ENCODE measurements around the gene FETUB. TPM values are rescaled to one million over a fixed set of nuclear protein-coding genes. Genes with fewer than 3 reads are reported as not detected.

Gene FETUB
- total RNA-seq, 4 donors from 2014 or later: not detected

- Histone ChIP-seq H3K4me1 (peaks cover 0 to 6% of the 10 kb centered on the region in 2 donors), H3K36me3 (no peaks in the 10 kb centered on the region), H3K27me3 (peaks cover 10 to 15% (median 14%) of the 10 kb centered on the region in 3 donors), H3K27ac (no peak overlapping the region), H3K4me3 (no peak overlapping the region), H3K9me3 (no peaks in the 10 kb centered on the region)
- intact Hi-C loops (cut with DNase I; ENCODE audit: low total_unique reads): loop anchor here (5.0 to 10.0 kb wide), 2 partner anchors 545 to 637 kb away; no protein-coding TSS in a partner anchor
- no peak for TF ChIP-seq POLR2A (IDR thresholded peaks at IDR 0.05)
- no peak for ATAC-seq
- DNase-seq: no peak
- in situ Hi-C loops (cut with MboI; ENCODE audit: low sequenced_read_pairs in 4 of 4): loop anchor here (5.0 to 25.0 kb wide), 3 partner anchors 195 to 543 kb away; no protein-coding TSS in a partner anchor
These were observed 20.4 kb upstream of the FETUB start for GRCh38 chr3:186619787-186620212.

- ATAC-seq (no peak), DNase-seq (no peak)
- H3K27ac ChIP-seq: no peak overlapping the region
- H3K9me3 ChIP-seq: no peaks in the 10 kb centered on the region
- no peak for TF ChIP-seq POLR2A (IDR thresholded peaks at IDR 0.05)
- TF ChIP-seq CTCF (IDR thresholded peaks at IDR 0.05 in 4 of 5, conservative IDR thresholded peaks at IDR 0.05 in 1 of 5): no peak
- H3K4me1 ChIP-seq: peaks cover 0 to 6% of the 10 kb centered on the region in 2 donors
- in situ Hi-C loops (cut with MboI; ENCODE audit: low sequenced_read_pairs in 4 of 4) (loop anchor here (25.0 kb wide), 1 partner anchor 542 kb away; no protein-coding TSS in a partner anchor), intact Hi-C loops (cut with DNase I; ENCODE audit: low total_unique reads) (no loop called here)
- H3K27me3 ChIP-seq: peaks cover 10 to 15% (median 14%) of the 10 kb centered on the region in 3 donors
- H3K36me3 ChIP-seq: no peaks in the 10 kb centered on the region
- no peak overlapping the region for H3K4me3 ChIP-seq
These were observed 19.7 kb upstream of the FETUB start for GRCh38 chr3:186620213-186621092.

GRCh38 chr3:186621894-186622650 lies 18.1 kb upstream of the FETUB start:
- Histone ChIP-seq H3K9me3 (no peaks in the 10 kb centered on the region), H3K27me3 (peaks cover 10 to 14% (median 14%) of the 10 kb centered on the region in 3 donors), H3K4me1 (peaks cover 0 to 3% of the 10 kb centered on the region in 2 donors), H3K36me3 (no peaks in the 10 kb centered on the region), H3K27ac (no peak overlapping the region), H3K4me3 (no peak overlapping the region)
- TF ChIP-seq CTCF (IDR thresholded peaks at IDR 0.05 in 4 of 5, conservative IDR thresholded peaks at IDR 0.05 in 1 of 5) (no peak), POLR2A (IDR thresholded peaks at IDR 0.05) (no peak)
- ATAC-seq (no peak), DNase-seq (no peak)
- in situ Hi-C loops (cut with MboI; ENCODE audit: low sequenced_read_pairs in 4 of 4): loop anchor here (25.0 kb wide), 1 partner anchor 540 kb away; no protein-coding TSS in a partner anchor
- intact Hi-C loops (cut with DNase I; ENCODE audit: low total_unique reads): no loop called here

- H3K27me3 ChIP-seq: peaks cover 8 to 10% (median 8%) of the 10 kb centered on the region in 3 donors
- TF ChIP-seq CTCF (IDR thresholded peaks at IDR 0.05 in 4 of 5, conservative IDR thresholded peaks at IDR 0.05 in 1 of 5) (no peak), POLR2A (IDR thresholded peaks at IDR 0.05) (no peak)
- intact Hi-C loops (cut with DNase I; ENCODE audit: low total_unique reads) (no loop called here), in situ Hi-C loops (cut with MboI; ENCODE audit: low sequenced_read_pairs in 4 of 4) (loop anchor here (25.0 kb wide), 1 partner anchor 540 kb away; no protein-coding TSS in a partner anchor)
- H3K27ac ChIP-seq: no peak overlapping the region
- H3K4me3 ChIP-seq: no peak overlapping the region
- H3K9me3 ChIP-seq: no peaks in the 10 kb centered on the region
- H3K4me1 ChIP-seq: no peaks in the 10 kb centered on the region
- no peaks in the 10 kb centered on the region for H3K36me3 ChIP-seq
- DNase-seq (no peak), ATAC-seq (no peak)
These were observed 17.4 kb upstream of the FETUB start for GRCh38 chr3:186622651-186623310.
